BJ (cell line): ENCODE results near the gene DPY19L1. TPM values are rescaled to one million over a fixed set of nuclear protein-coding genes. Genes with fewer than 3 reads are reported as not detected.
"Not testable (repeated sequence)": the region's sequence is repeated elsewhere in the genome, so short reads cannot be mapped to it uniquely, and the experiment has no call there.

ENCODE experiments used
- CTCF ChIA-PET: fragments of 350-600 bp; formaldehyde crosslinking; extraction: SDS; loops from one replicate; lab custom pipeline; 2021; ENCODE audit warnings: antibody characterized with exemption, inconsistent platforms; lab: Yijun Ruan, JAX
- POLR2A ChIA-PET: fragments of 300-600 bp; sonication (Branson Sonifier 250); formaldehyde crosslinking; extraction: SDS; loops from one replicate; lab custom pipeline; 2021; ENCODE audit warnings: antibody characterized with exemption; lab: Charles Lee
- DNase-seq: peaks from one replicate; pipeline ENCODE4 v3.0.0-alpha.2; 2011; ENCODE audit warnings: low read depth
- H3K27me3 ChIP-seq: 2 replicates; pipeline ENCODE4 v1.6.0; 2011; ENCODE audit warnings: low read length; ENCODE audit not compliant: control insufficient read depth, insufficient read depth
- H3K36me3 ChIP-seq: 2 replicates; pipeline ENCODE4 v1.5.1; 2011; ENCODE audit warnings: low read length; ENCODE audit not compliant: control insufficient read depth, insufficient read depth
- H3K4me3 ChIP-seq: 2 replicates; pipeline ENCODE4 v1.5.1; 2011; ENCODE audit warnings: low read depth, mild to moderate bottlenecking, control low read depth, low read length
- CTCF ChIP-seq: IDR thresholded peaks from 2 replicates; pipeline ENCODE4 v1.5.1; 2011; ENCODE audit warnings: low read depth, mild to moderate bottlenecking, control low read depth, inconsistent platforms, low read length, moderate library complexity; ENCODE audit not compliant: insufficient read depth
- polyA plus RNA-seq: library from polyadenylated mRNA; depleted of rRNA; stranded (reverse); fragments of >200 nt; gene quantifications from 2 replicates; pipeline ENCODE4 v1.2.3, GENCODE V29; 2011

Gene DPY19L1
- polyA plus RNA-seq, 1 experiment = 10.2 TPM

DNA sequence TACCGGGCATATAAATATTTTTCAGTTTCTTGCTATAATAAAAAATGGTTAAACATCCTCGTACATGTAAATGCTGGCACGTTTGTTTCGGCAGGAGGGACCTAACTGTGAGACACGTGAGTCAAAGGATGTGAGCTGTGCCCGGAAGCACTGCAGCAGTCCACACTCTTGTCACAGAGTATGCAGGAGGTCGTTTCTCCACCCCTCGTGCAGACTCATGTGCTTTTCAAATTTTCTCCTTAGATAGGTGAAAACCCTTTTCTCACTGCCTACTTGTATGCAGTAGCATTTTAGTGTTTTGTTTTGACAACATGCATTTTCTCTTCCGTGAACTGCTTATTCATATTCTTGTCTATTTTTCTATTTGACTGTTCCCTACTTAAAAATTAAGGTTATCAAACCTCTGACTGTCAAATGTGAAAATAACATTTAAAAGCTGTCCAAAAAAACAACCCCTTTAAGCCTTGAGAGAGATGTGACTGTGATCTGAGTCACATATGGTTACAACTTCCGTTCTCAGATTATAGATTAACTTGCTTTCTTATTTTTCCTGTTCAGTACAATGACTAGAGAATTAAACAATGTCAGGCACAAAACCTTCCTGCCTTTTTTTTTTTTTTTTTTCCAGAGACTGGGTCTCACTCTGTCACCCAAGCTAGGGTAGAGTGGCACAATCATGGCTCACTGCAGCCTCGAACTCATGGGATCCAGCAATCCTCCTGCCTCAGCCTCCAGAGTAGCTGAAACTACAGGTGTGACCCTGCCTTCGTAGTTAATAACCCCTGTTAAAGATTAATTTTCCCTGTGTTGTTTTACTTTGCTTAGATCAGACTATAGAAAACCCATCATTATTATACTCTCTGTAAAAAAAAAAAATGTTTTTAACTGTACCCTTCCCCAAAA lies 45.1 kb downstream of the DPY19L1 start:
- no peaks in the 10 kb centered on the region for H3K27me3 ChIP-seq
- H3K36me3 ChIP-seq = no peaks in the 10 kb centered on the region
- no peak for DNase-seq
- no peak for TF ChIP-seq CTCF
- ChIA-PET CTCF (no interaction called here), POLR2A (no interaction called here)
- H3K4me3 ChIP-seq = no peak overlapping the region

GRCh38 chr7:34988442-34989125 lies 48.7 kb downstream of the DPY19L1 start:
- H3K27me3 ChIP-seq, POLR2A ChIA-PET, CTCF ChIA-PET, DNase-seq, H3K36me3 ChIP-seq, H3K4me3 ChIP-seq: not testable (repeated sequence)

- H3K27me3 ChIP-seq, H3K36me3 ChIP-seq, H3K4me3 ChIP-seq, DNase-seq, CTCF ChIA-PET, POLR2A ChIA-PET: not testable (repeated sequence)
These were observed 52.1 kb downstream of the DPY19L1 start for GRCh38 chr7:34985155-34985554.

GRCh38 chr7:34984140-34984539 lies 53.1 kb downstream of the DPY19L1 start:
- H3K36me3 ChIP-seq, POLR2A ChIA-PET, H3K27me3 ChIP-seq, H3K4me3 ChIP-seq, DNase-seq, CTCF ChIA-PET: not testable (repeated sequence)

GRCh38 chr7:34982371-34983019 lies 54.8 kb downstream of the DPY19L1 start:
- Histone ChIP-seq H3K4me3 (no peak overlapping the region), H3K27me3 (no peaks in the 10 kb centered on the region), H3K36me3 (no peaks in the 10 kb centered on the region)
- CTCF ChIA-PET = no interaction called here
- POLR2A ChIA-PET = no interaction called here
- no peak for DNase-seq
- TF ChIP-seq CTCF = no peak

- CTCF ChIA-PET = interaction anchor here (1.3 kb wide), 1 partner anchor 14 kb away, joined by 3 read pairs; no protein-coding TSS in a partner anchor
- DNase-seq, POLR2A ChIA-PET: not testable (repeated sequence)
These were observed 58.2 kb downstream of the DPY19L1 start for GRCh38 chr7:34979124-34979523.

DNA sequence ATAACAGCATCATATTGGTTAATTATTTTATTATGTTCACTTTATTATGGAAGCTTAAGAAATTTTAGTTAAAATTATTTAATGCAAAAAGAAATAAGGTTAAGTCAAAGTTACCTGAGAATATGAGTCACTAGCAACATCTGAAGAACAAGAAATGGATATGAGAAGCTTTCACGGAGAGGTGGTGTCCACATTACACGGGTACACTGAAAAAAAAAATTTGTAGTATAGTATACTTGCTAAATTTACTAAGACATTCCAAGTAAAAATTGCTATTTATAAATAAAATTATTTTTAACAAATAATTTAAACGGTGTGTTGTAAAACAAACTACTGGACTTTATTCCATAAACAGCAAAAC lies 63.9 kb downstream of the DPY19L1 start:
- no peak for TF ChIP-seq CTCF
- POLR2A ChIA-PET = no interaction called here
- no peak for DNase-seq
- Histone ChIP-seq H3K4me3 (no peak overlapping the region), H3K27me3 (no peaks in the 10 kb centered on the region), H3K36me3 (no peaks in the 10 kb centered on the region)
- CTCF ChIA-PET = no interaction called here

More at GRCh38 chr7:34979124-34979523, 58.2 kb downstream of the DPY19L1 start:
- not testable (repeated sequence) for H3K36me3 ChIP-seq, H3K4me3 ChIP-seq, H3K27me3 ChIP-seq

- DNase-seq, H3K27me3 ChIP-seq, POLR2A ChIA-PET, CTCF ChIA-PET, H3K36me3 ChIP-seq, H3K4me3 ChIP-seq: not testable (repeated sequence)
These were observed 64.4 kb downstream of the DPY19L1 start for GRCh38 chr7:34972739-34973399.

GRCh38 chr7:34967818-34968217 lies 69.5 kb downstream of the DPY19L1 start:
- CTCF ChIA-PET, H3K4me3 ChIP-seq, H3K27me3 ChIP-seq, POLR2A ChIA-PET, H3K36me3 ChIP-seq, DNase-seq: not testable (repeated sequence)
